Fibroblast of pulmonary artery (primary cell): ENCODE measurements around the gene WWOX.

ENCODE experiments used
- DNase-seq: peaks from one replicate; pipeline ENCODE4 v3.0.0-alpha.2; 2010; ENCODE audit warnings: low read depth
- H3K4me3 ChIP-seq: replicated peaks from 2 replicates; pipeline ENCODE4 v1.5.1; 2011; ENCODE audit warnings: low read depth, mild to moderate bottlenecking, control low read depth, low read length, moderate library complexity
- CTCF ChIP-seq: IDR thresholded peaks from 2 replicates; pipeline ENCODE4 v1.5.1; 2011; ENCODE audit warnings: mild to moderate bottlenecking, control low read depth, low read length, inconsistent platforms; ENCODE audit errors: missing control alignments

Gene WWOX

GRCh38 chr16:78128913-78129312, 29.5 kb downstream of the WWOX start:
- no peak overlapping the region for H3K4me3 ChIP-seq
- DNase-seq, result no peak
- no peak for TF ChIP-seq CTCF

DNA sequence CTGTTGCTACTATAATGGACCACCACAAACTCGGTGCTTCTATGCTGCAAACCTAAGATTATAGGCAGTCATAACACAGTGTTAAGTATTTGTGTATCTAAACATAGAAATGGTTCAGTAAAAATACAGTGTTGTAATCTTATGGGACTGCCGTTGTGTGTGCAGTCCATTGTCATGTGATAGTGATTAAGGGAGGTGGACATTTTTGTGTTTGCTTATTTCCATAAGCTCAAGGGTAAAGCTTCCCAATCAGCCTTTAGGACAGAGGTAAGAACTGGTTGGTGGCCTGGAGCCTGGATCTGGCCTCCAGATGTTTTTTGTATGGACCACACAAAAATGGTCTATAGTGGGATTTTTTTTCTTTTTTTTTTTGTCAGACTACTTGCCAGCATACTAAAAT, 29.9 kb downstream of the WWOX start:
- DNase-seq, result no peak
- no peak for TF ChIP-seq CTCF

DNA sequence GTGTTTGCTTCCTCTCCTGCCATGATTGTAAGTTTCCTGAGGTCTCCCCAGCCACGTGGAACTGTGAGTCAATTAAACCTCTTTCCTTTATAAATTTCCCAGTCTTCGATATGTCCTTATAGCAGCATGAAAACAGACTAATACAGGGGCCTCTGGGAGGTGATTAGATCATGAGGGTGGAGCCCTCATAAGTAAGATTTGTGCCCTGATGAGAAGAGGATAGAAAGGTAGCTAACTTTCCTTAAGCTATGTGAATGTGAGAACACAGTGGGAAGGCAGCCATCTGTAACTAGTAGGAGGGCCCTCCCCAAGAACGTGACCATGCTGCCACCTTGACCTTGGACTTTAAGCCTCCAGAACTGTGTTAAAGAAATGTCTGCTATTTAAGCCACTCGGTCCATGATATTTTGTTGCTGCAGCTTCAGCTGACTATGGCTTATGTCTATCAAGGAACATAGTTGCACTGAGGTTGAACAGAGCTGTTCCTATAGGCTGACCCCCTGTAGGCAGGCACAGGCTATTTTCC, 30.7 kb downstream of the WWOX start:
- H3K4me3 ChIP-seq, result no peak overlapping the region
- TF ChIP-seq CTCF, result no peak
- no peak for DNase-seq

More for the DNA sequence above, 29.9 kb downstream of the WWOX start:
- no peak overlapping the region for H3K4me3 ChIP-seq

GRCh38 chr16:78130950-78131349, 31.5 kb downstream of the WWOX start:
- no peak for TF ChIP-seq CTCF
- no peak for DNase-seq
- no peak overlapping the region for H3K4me3 ChIP-seq

DNA sequence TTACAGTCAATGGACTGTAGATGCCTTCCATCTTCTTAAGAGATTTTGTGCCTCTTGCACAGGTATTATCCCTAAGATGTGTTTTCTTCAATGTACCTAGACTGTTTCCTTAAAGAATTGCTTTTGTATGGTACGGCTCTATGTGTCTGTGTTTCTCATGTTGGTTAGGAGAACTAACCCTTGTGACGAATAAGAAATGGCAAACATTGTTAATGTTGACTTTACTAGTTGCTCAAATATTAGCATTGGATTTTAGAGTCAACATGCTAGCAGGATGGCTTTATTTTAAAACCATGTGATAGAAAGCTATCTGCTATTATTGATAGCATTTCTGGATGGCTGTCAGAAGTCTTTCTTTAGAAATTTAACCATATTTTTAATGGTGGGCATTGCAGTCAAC, 34.5 kb downstream of the WWOX start:
- no peak for DNase-seq
- TF ChIP-seq CTCF, result no peak
- H3K4me3 ChIP-seq, result no peak overlapping the region

GRCh38 chr16:78134944-78135619, 35.6 kb downstream of the WWOX start:
- TF ChIP-seq CTCF, result no peak
- H3K4me3 ChIP-seq, result no peak overlapping the region
- no peak for DNase-seq

DNA sequence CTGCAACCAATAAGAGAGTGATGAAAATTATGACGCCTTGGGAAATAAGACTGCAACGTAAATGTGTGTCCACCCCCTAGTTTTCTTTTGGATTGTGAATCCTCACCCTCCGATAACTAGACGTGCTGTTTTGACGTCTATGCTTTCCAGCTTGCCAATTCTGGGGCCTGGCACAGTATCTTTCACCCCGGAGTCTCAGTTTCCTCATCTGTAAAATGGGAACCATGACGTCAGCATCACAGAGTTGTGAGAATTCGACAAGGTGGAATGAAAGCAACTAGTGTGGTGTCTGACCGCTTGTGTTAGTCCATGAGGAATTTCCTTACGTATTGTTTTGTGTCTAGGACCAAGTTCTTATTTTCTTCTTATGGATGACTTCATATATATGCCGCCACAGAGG, 37.7 kb downstream of the WWOX start:
- TF ChIP-seq CTCF, result no peak
- no peak for DNase-seq
- H3K4me3 ChIP-seq, result no peak overlapping the region
